GM08714 (cell line): ENCODE measurements around the gene KCNH2.

Experiments
- H3K4me3 ChIP-seq: fragments of 200-500 bp; sonication (Bioruptor generic); 2 replicates; pipeline ENCODE4 v1.5.1; 2014; ENCODE audit warnings: mild to moderate bottlenecking, low read length, inconsistent platforms
- ZNF274 ChIP-seq: IDR thresholded peaks from 2 replicates; pipeline ENCODE4 v1.6.1; 2012; ENCODE audit warnings: mild to moderate bottlenecking, low read depth, low read length

The KCNH2 gene

GRCh38 chr7:150904011-150904909, 73.9 kb downstream of the KCNH2 start:
- TF ChIP-seq ZNF274, result no peak
- no peak overlapping the region for H3K4me3 ChIP-seq

GRCh38 chr7:150903606-150904005, 74.5 kb downstream of the KCNH2 start:
- no peak for TF ChIP-seq ZNF274
- H3K4me3 ChIP-seq, result no peak overlapping the region

- TF ChIP-seq ZNF274, result no peak
Measured at GRCh38 chr7:150902078-150903033, 75.8 kb downstream of the KCNH2 start.

GRCh38 chr7:150901160-150902035, 76.7 kb downstream of the KCNH2 start:
- TF ChIP-seq ZNF274, result no peak
- H3K4me3 ChIP-seq, result no peak overlapping the region

More at GRCh38 chr7:150902078-150903033, 75.8 kb downstream of the KCNH2 start:
- no peak overlapping the region for H3K4me3 ChIP-seq

GRCh38 chr7:150900675-150901074, 77.4 kb downstream of the KCNH2 start:
- H3K4me3 ChIP-seq, result no peak overlapping the region
- TF ChIP-seq ZNF274, result no peak

GRCh38 chr7:150898475-150899011, 79.6 kb downstream of the KCNH2 start:
- TF ChIP-seq ZNF274, result no peak
- H3K4me3 ChIP-seq, result no peak overlapping the region

GRCh38 chr7:150897502-150898474, 80.3 kb downstream of the KCNH2 start:
- no peak for TF ChIP-seq ZNF274
- H3K4me3 ChIP-seq, result no peak overlapping the region; the same call in 1 of the 2 replicates

- TF ChIP-seq ZNF274, result no peak
- no peak overlapping the region for H3K4me3 ChIP-seq
Measured at GRCh38 chr7:150896562-150897209, 81.4 kb downstream of the KCNH2 start.

GRCh38 chr7:150895809-150896208, 82.3 kb downstream of the KCNH2 start:
- TF ChIP-seq ZNF274, result no peak
- no peak overlapping the region for H3K4me3 ChIP-seq
